ENCODE measurements around the gene OR10H1.
"Not testable (repeated sequence)": the region's sequence is repeated elsewhere in the genome, so short reads cannot be mapped to it uniquely, and the experiment has no call there.

OR10H1 gene

GRCh38 chr19:15815306-15815705 is at the start of gene OR10H1:
TSS of gene OR10H1 (minus strand) at chr19:15815664. CDS start at chr19:15808037, 7,627 bp downstream.
- in situ Hi-C loops (cut with MboI; ENCODE audit: low sequenced_read_pairs) = no loop called here
- DNase-seq (ENCODE audit: low spot score in 2 of 2) = no peak
- H3K27me3 ChIP-seq (ENCODE audit: low read depth) = no peaks in the 10 kb centered on the region
- no peaks in the 10 kb centered on the region for H3K36me3 ChIP-seq (replicated peaks)
- no peaks in the 10 kb centered on the region for H3K9me3 ChIP-seq
- H3K4me3 ChIP-seq = no peak within 1 kb of the TSS
- no peaks in the 10 kb centered on the region for H3K4me1 ChIP-seq

GRCh38 chr19:15864824-15865223 is 49.4 kb upstream of the OR10H1 start:
- no peak for DNase-seq (ENCODE audit: low spot score in 2 of 2)
- H3K9me3 ChIP-seq = no peaks in the 10 kb centered on the region
- H3K4me3 ChIP-seq = no peak overlapping the region
- H3K4me1 ChIP-seq = no peaks in the 10 kb centered on the region
- no peaks in the 10 kb centered on the region for H3K27me3 ChIP-seq (ENCODE audit: low read depth)
- no peaks in the 10 kb centered on the region for H3K36me3 ChIP-seq (replicated peaks)
- in situ Hi-C loops (cut with MboI; ENCODE audit: low sequenced_read_pairs) = no loop called here

- H3K27me3 ChIP-seq (ENCODE audit: low read depth) = no peaks in the 10 kb centered on the region
- in situ Hi-C loops (cut with MboI; ENCODE audit: low sequenced_read_pairs) = no loop called here
- H3K9me3 ChIP-seq = no peaks in the 10 kb centered on the region
- no peaks in the 10 kb centered on the region for H3K36me3 ChIP-seq (replicated peaks)
- no peaks in the 10 kb centered on the region for H3K4me1 ChIP-seq
- no peak for DNase-seq (ENCODE audit: low spot score in 2 of 2)
- H3K4me3 ChIP-seq = no peak overlapping the region
These were observed 47.8 kb upstream of the OR10H1 start for GRCh38 chr19:15863272-15863671.

- no peak for DNase-seq (ENCODE audit: low spot score in 2 of 2)
- in situ Hi-C loops (cut with MboI; ENCODE audit: low sequenced_read_pairs) = no loop called here
- Histone ChIP-seq H3K27me3 (ENCODE audit: low read depth) (no peaks in the 10 kb centered on the region), H3K4me1 (no peaks in the 10 kb centered on the region), H3K9me3 (no peaks in the 10 kb centered on the region), H3K4me3 (no peak overlapping the region), H3K36me3 (replicated peaks) (no peaks in the 10 kb centered on the region)
These were observed 47.0 kb upstream of the OR10H1 start for GRCh38 chr19:15862444-15862843.

- Histone ChIP-seq H3K4me3 (no peak overlapping the region), H3K9me3 (no peaks in the 10 kb centered on the region), H3K27me3 (ENCODE audit: low read depth) (no peaks in the 10 kb centered on the region), H3K36me3 (replicated peaks) (no peaks in the 10 kb centered on the region), H3K4me1 (no peaks in the 10 kb centered on the region)
- no peak for DNase-seq (ENCODE audit: low spot score in 2 of 2)
- in situ Hi-C loops (cut with MboI; ENCODE audit: low sequenced_read_pairs) = no loop called here
These were observed 45.1 kb upstream of the OR10H1 start for GRCh38 chr19:15860522-15860921.

- Histone ChIP-seq H3K27me3 (ENCODE audit: low read depth) (no peaks in the 10 kb centered on the region), H3K36me3 (replicated peaks) (no peaks in the 10 kb centered on the region), H3K9me3 (no peaks in the 10 kb centered on the region), H3K4me3 (no peak overlapping the region), H3K4me1 (no peaks in the 10 kb centered on the region)
- no peak for DNase-seq (ENCODE audit: low spot score in 2 of 2)
- in situ Hi-C loops (cut with MboI; ENCODE audit: low sequenced_read_pairs) = no loop called here
These were observed 43.7 kb upstream of the OR10H1 start for GRCh38 chr19:15859187-15859586.

- no peak for DNase-seq (ENCODE audit: low spot score in 2 of 2)
- no peaks in the 10 kb centered on the region for H3K36me3 ChIP-seq (replicated peaks)
- H3K4me1 ChIP-seq = no peaks in the 10 kb centered on the region
- no peaks in the 10 kb centered on the region for H3K9me3 ChIP-seq
- no peaks in the 10 kb centered on the region for H3K27me3 ChIP-seq (ENCODE audit: low read depth)
- H3K4me3 ChIP-seq = no peak overlapping the region
- in situ Hi-C loops (cut with MboI; ENCODE audit: low sequenced_read_pairs) = no loop called here
These were observed 34.9 kb upstream of the OR10H1 start for GRCh38 chr19:15850385-15850784.

GRCh38 chr19:15846923-15847322 is 31.5 kb upstream of the OR10H1 start:
- H3K9me3 ChIP-seq = no peaks in the 10 kb centered on the region
- no peak for DNase-seq (ENCODE audit: low spot score in 2 of 2)
- H3K4me1 ChIP-seq = no peaks in the 10 kb centered on the region
- in situ Hi-C loops (cut with MboI; ENCODE audit: low sequenced_read_pairs) = no loop called here
- H3K4me3 ChIP-seq = no peak overlapping the region
- H3K36me3 ChIP-seq (replicated peaks) = no peaks in the 10 kb centered on the region
- no peaks in the 10 kb centered on the region; the same call in none of the 2 replicates for H3K27me3 ChIP-seq (ENCODE audit: low read depth)

- not testable (repeated sequence) for DNase-seq (ENCODE audit: low spot score in 2 of 2)
These were observed 28.4 kb upstream of the OR10H1 start for GRCh38 chr19:15843894-15844222.

GRCh38 chr19:15843203-15843893 is 27.9 kb upstream of the OR10H1 start:
- H3K4me3 ChIP-seq = no peak overlapping the region
- no peaks in the 10 kb centered on the region; the same call in none of the 2 replicates for H3K27me3 ChIP-seq (ENCODE audit: low read depth)
- DNase-seq (ENCODE audit: low spot score in 2 of 2) = no peak
- H3K4me1 ChIP-seq = no peaks in the 10 kb centered on the region
- no peaks in the 10 kb centered on the region for H3K9me3 ChIP-seq
- H3K36me3 ChIP-seq (replicated peaks) = no peaks in the 10 kb centered on the region
- in situ Hi-C loops (cut with MboI; ENCODE audit: low sequenced_read_pairs) = no loop called here

More at GRCh38 chr19:15843894-15844222, 28.4 kb upstream of the OR10H1 start:
- in situ Hi-C loops (cut with MboI; ENCODE audit: low sequenced_read_pairs); H3K9me3 ChIP-seq; H3K4me3 ChIP-seq; H3K27me3 ChIP-seq (ENCODE audit: low read depth); H3K36me3 ChIP-seq (replicated peaks); H3K4me1 ChIP-seq: not testable (repeated sequence)

GRCh38 chr19:15841875-15842569 is 26.6 kb upstream of the OR10H1 start:
- in situ Hi-C loops (cut with MboI; ENCODE audit: low sequenced_read_pairs) = no loop called here
- peak in 1 of 2 experiments; percentile 9 for DNase-seq (ENCODE audit: low spot score in 2 of 2)

GRCh38 chr19:15840833-15841232 is 25.4 kb upstream of the OR10H1 start:
- H3K4me1 ChIP-seq = peaks cover 3% of the 10 kb centered on the region; the same call in 1 of the 2 replicates
- in situ Hi-C loops (cut with MboI; ENCODE audit: low sequenced_read_pairs) = no loop called here
- no peak overlapping the region for H3K4me3 ChIP-seq
- 0 out of 2 replicates have a peak, but pooled peaks cover 2% of the 10 kb centered on the region for H3K36me3 ChIP-seq (replicated peaks)
- no peaks in the 10 kb centered on the region; the same call in none of the 2 replicates for H3K27me3 ChIP-seq (ENCODE audit: low read depth)
- no peaks in the 10 kb centered on the region for H3K9me3 ChIP-seq
- DNase-seq (ENCODE audit: low spot score in 2 of 2) = no peak

More at GRCh38 chr19:15841875-15842569, 26.6 kb upstream of the OR10H1 start:
- Histone ChIP-seq H3K4me1 (no peaks in the 10 kb centered on the region), H3K9me3 (no peaks in the 10 kb centered on the region), H3K4me3 (no peak overlapping the region), H3K36me3 (replicated peaks) (no peaks in the 10 kb centered on the region), H3K27me3 (ENCODE audit: low read depth) (no peaks in the 10 kb centered on the region; the same call in none of the 2 replicates)

GRCh38 chr19:15839888-15840287 is 24.4 kb upstream of the OR10H1 start:
- H3K27me3 ChIP-seq (ENCODE audit: low read depth); H3K9me3 ChIP-seq; in situ Hi-C loops (cut with MboI; ENCODE audit: low sequenced_read_pairs); H3K4me1 ChIP-seq; DNase-seq (ENCODE audit: low spot score in 2 of 2); H3K36me3 ChIP-seq (replicated peaks); H3K4me3 ChIP-seq: not testable (repeated sequence)

- in situ Hi-C loops (cut with MboI; ENCODE audit: low sequenced_read_pairs) = no loop called here
These were observed 22.9 kb upstream of the OR10H1 start for GRCh38 chr19:15838351-15838750.

More at GRCh38 chr19:15838351-15838750, 22.9 kb upstream of the OR10H1 start:
- Histone ChIP-seq H3K4me3 (no peak overlapping the region), H3K4me1 (peaks cover 3% of the 10 kb centered on the region; the same call in 1 of the 2 replicates), H3K36me3 (replicated peaks) (0 out of 2 replicates have a peak, but pooled peaks cover 2% of the 10 kb centered on the region), H3K27me3 (ENCODE audit: low read depth) (no peaks in the 10 kb centered on the region; the same call in 1 of the 2 replicates), H3K9me3 (no peaks in the 10 kb centered on the region)
- no peak for DNase-seq (ENCODE audit: low spot score in 2 of 2)
